Activated T-helper 1 cell treated with anti-CD3 and anti-CD28 coated beads, Interleukin-2, amount 50 U/mL, for 16 hours (primary cell): Measurements from ENCODE around the gene KRTAP1-4.
"Not testable (repeated sequence)": the region's sequence is repeated elsewhere in the genome, so short reads cannot be mapped to it uniquely, and the experiment has no call there.

Source experiments
- DNase-seq, 2 donors: peaks; one replicate each; pipeline ENCODE4 v3.0.0-alpha.2; 2020; ENCODE audit warnings: low read depth in 1 of 2, low spot score in 1 of 2

The KRTAP1-4 gene, protein sequence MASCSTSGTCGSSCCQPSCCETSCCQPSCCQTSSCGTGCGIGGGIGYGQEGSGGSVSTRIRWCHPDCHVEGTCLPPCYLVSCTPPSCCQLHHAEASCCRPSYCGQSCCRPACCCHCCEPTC

DNA sequence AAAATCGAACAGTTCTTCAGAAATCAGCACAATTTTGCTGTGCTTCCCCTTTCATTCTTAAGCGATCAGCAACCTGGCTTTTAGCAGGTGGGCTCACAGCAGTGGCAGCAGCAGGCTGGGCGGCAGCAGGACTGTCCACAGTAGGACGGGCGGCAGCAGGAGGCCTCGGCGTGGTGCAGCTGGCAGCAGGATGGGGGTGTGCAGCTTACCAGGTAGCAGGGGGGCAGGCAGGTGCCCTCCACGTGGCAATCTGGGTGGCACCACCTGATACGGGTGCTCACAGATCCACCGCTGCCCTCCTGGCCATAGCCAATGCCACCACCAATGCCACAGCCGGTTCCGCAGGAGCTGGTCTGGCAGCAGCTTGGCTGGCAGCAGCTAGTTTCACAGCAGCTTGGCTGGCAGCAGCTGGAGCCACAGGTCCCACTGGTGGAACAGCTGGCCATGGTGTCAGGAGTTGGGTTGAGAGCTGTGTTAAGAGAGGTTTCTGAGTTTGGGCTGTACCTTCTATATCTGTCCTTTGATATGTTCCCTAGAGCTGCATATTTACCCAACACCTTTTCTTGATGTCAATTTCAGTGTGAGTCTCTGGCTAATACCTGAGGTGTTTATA lies at the start of gene KRTAP1-4:
Gene KRTAP1-4, minus strand, starts transcription at position 563 of the 613 bp plus-strand sequence. Its CDS starts 117 bp downstream, at position 446.
- DNase-seq = no peak

GRCh38 chr17:41076788-41077187 lies 46.8 kb upstream of the KRTAP1-4 start:
- no peak for DNase-seq

DNA sequence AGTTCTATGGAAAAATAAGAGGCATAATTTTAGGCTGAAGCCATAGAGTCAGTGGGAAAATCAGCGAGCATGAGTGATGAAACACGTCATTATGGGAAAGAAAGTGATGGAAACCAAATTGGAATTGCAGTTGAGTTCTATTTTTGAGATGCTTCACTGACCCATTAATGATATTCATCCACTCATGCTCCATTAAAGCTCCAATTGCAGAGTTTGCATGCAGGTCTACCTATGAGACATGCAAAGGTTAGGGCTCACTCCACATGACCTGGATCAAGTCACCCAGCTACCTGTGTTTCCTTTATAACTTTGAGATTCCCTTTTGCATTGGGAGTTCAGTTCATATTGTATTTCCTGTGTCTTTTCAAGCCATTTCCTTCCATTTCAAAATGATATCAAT lies 43.7 kb upstream of the KRTAP1-4 start:
- no peak for DNase-seq

- DNase-seq = no peak
Observed at GRCh38 chr17:41071606-41072360, 41.8 kb upstream of the KRTAP1-4 start.

- no peak for DNase-seq
Observed at GRCh38 chr17:41069031-41069430, 39.0 kb upstream of the KRTAP1-4 start.

GRCh38 chr17:41067281-41067680 lies 37.3 kb upstream of the KRTAP1-4 start:
- no peak for DNase-seq

GRCh38 chr17:41065829-41066624 lies 36.0 kb upstream of the KRTAP1-4 start, which contains the start of gene KRTAP2-4:
Gene KRTAP2-4 (minus strand): TSS chr17:41065879. CDS start chr17:41065845, 34 bp downstream.
- DNase-seq = no peak

GRCh38 chr17:41065016-41065689 lies 35.2 kb upstream of the KRTAP1-4 start:
- DNase-seq = not testable (repeated sequence)

- DNase-seq = no peak
Observed at GRCh38 chr17:41064301-41064700, 34.3 kb upstream of the KRTAP1-4 start.

- no peak for DNase-seq
Observed at GRCh38 chr17:41063449-41063848, 33.5 kb upstream of the KRTAP1-4 start.

GRCh38 chr17:41061964-41062363 lies 32.0 kb upstream of the KRTAP1-4 start:
- DNase-seq = no peak

DNA sequence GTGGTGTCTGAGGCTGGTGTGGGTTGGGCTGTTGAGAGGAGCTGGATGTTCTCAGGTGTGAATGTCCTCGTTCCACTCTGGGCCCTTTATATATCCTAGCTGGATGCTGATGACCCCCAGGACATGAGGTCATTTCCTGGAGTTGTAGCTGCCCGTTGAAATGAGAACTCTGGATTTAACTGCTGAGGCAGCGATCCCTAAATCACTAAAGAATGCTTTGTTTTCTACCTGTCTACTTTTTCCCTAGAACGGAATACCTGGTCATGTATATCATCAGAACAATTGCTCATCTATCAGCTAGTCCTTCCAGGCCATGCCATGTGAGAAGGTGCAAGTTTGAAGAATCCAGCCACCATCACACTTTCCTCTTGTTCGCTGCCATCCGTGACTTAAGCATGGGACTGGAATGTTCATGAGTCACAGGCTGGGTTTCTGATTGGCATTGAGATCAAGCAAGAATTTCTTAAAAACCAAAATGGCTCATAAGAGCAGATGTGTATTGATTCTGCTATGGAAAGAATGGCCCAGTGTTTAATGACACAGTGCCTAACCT lies 30.1 kb upstream of the KRTAP1-4 start, which contains the start of gene KRTAP2-3:
Gene KRTAP2-3, minus strand, starts transcription at position 63 of the 553 bp plus-strand sequence. CDS start 64 bp downstream, outside the sequence.
- no peak for DNase-seq

DNA sequence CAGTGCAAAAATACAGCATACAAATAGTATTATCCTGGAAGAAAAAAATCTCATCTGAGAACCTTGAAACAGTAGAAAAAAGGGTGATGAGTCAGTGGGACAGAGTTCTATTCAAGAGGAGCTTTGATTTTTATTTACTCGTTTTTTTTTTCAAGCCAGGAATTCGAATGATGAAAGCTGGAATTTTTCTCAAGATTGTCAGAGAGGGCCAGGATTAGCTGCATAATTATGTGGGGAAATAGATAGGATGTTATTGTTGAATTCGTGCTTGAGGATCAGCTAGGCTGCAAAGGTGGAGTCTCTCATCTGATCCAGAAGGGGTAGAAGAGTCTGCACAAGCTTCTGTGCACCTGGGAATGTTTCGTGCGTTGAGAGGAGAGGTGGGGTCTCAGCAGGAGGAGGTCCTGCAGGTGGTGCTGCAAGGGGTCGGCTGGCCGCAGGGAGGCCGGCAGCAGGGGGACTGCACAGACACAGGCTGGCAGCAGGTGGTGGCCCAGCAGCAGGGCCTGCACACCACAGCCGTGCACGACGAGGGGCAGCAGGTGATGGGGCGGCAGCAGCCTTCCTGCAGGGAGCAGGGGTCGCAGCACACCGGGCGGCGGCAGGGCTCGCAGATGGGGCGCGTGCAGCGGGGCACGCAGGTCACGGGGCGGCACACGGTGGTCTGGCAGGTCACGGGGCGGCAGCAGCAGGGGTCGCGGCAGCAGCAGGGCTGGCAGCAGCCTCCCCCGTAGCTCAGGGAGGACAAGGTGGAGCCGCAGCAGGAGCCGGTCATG lies 29.5 kb upstream of the KRTAP1-4 start:
- DNase-seq = not testable (repeated sequence)

- DNase-seq = no peak
Observed at GRCh38 chr17:41058741-41059140, 28.7 kb upstream of the KRTAP1-4 start.

DNA sequence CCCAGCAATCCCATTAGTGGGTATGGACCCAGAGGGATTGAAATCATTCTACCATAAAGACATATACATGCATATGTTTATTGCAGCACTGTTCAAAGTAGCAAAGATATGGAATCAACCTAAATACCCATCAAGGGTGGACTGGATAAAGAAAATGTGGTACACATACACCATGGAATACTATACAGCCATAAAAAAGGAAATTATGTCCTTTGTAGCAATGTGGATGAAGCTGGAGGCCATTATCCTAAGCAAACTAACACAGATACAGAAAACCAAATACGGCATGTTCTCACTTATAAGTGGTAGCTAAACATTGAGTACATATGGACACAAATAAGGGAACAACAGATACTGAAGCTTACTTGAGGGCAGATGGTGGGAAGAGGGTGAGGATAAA lies 27.6 kb upstream of the KRTAP1-4 start:
- DNase-seq = no peak

DNA sequence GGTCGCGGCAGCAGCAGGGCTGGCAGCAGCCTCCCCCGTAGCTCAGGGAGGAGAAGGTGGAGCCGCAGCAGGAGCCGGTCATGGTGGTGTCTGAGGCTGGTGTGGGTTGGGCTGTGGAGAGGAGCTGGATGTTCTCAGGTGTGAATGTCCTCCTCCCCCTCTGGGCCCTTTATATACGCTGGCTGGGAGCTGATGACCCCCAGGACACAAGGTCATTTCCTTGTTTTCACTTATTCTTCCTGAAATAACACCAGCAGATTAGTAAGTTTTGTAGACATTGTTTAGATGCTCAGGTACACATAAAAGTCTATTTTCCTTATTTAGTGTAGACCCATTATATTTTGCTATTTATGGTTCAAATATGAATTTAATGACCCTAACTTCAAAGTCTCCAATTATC lies 25.1 kb upstream of the KRTAP1-4 start, which contains the start of gene KRTAP2-2:
Gene KRTAP2-2, minus strand, starts transcription at position 101 of the 400 bp plus-strand sequence. Its CDS starts 19 bp downstream, at position 82.
- DNase-seq = not testable (repeated sequence)

- DNase-seq = not testable (repeated sequence)
Observed at GRCh38 chr17:41054556-41054955, 24.6 kb upstream of the KRTAP1-4 start.

DNA sequence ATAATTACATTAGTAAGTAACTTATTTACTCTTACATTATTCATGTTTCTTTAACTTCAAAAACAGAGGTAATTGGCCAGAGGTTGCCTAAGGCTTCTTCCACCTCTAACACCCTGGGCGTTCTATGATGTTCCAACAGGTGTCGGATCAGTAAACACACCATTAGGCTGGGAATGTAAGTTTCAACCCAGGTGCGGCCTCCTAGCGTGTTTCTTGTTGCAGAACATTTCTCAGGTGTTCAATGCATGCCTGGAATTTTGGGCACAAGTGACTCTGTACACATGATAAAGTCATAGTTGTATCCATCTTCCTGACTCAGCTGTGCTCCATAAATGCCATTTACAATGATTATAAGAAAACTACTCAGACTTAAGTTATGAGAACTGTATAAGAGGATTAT lies 24.0 kb upstream of the KRTAP1-4 start:
- no peak for DNase-seq

DNA sequence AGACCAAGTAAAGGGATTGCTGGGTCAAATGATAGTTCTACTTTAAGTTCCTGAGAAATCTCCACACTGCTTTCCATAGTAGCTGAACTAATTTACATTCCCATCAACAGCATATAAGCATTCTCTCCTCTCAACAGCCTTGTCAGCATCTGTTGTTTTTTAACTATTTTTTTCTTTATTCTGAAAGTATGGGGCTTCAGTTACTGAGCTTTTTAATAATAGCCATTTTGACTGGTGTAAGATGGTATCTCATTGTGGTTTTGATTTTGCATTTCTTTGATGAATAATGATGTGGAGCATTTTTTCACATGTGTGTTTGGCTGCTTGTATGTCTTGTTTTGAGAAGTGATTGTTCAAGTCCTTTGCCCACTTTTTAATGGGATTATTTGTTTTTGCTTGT lies 22.6 kb upstream of the KRTAP1-4 start:
- no peak for DNase-seq

DNA sequence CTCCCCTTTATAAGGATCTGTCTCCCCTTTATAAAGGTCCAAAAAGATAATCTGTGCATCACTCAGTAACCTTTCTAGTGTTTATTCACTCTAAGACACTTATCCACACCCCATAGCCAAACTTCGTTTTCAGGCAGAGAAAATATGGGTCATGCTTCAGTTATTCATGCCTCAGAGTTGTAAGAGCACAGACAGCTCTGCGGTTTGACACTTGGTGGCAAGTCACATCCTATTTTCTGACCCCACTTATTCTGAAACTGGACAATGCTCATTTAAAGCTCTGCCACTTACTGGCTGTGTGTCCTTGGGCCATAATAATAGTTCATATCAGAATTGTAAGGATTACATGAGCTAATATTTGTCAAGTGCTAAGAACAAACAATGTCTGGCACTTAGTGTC lies 19.1 kb upstream of the KRTAP1-4 start:
- DNase-seq = no peak
